ENCODE measurements around the gene ELAVL1.

- TF ChIP-seq MXI1 (IDR thresholded peaks at IDR 0.05; ENCODE audit: low read depth, low read length) (no peak), CREM (IDR thresholded peaks at IDR 0.05; ENCODE audit: low read depth) (no peak), REST (IDR thresholded peaks at IDR 0.05; ENCODE audit: borderline replicate concordance) (no peak), REST (CRISPR knock-in tag; IDR thresholded peaks at IDR 0.05; ENCODE audit: low read depth) (no peak), ZBTB8A (IDR thresholded peaks at IDR 0.05; ENCODE audit: partially characterized antibody) (no peak), FOXJ3 (CRISPR knock-in tag; IDR thresholded peaks at IDR 0.05) (no peak), MAFF (IDR thresholded peaks at IDR 0.05; ENCODE audit: low read length) (no peak)
- TF ChIP-seq, protein P1, sequence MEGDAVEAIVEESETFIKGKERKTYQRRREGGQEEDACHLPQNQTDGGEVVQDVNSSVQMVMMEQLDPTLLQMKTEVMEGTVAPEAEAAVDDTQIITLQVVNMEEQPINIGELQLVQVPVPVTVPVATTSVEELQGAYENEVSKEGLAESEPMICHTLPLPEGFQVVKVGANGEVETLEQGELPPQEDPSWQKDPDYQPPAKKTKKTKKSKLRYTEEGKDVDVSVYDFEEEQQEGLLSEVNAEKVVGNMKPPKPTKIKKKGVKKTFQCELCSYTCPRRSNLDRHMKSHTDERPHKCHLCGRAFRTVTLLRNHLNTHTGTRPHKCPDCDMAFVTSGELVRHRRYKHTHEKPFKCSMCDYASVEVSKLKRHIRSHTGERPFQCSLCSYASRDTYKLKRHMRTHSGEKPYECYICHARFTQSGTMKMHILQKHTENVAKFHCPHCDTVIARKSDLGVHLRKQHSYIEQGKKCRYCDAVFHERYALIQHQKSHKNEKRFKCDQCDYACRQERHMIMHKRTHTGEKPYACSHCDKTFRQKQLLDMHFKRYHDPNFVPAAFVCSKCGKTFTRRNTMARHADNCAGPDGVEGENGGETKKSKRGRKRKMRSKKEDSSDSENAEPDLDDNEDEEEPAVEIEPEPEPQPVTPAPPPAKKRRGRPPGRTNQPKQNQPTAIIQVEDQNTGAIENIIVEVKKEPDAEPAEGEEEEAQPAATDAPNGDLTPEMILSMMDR (IDR thresholded peaks at IDR 0.05 in 2 of 3, conservative IDR thresholded peaks at IDR 0.05 in 1 of 3; ENCODE audit: insufficient read depth in 2 of 3, low read depth in 1 of 3, low read length in 3 of 3), result no peak
- TF ChIP-seq, protein P2, sequence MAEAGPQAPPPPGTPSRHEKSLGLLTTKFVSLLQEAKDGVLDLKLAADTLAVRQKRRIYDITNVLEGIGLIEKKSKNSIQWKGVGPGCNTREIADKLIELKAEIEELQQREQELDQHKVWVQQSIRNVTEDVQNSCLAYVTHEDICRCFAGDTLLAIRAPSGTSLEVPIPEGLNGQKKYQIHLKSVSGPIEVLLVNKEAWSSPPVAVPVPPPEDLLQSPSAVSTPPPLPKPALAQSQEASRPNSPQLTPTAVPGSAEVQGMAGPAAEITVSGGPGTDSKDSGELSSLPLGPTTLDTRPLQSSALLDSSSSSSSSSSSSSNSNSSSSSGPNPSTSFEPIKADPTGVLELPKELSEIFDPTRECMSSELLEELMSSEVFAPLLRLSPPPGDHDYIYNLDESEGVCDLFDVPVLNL (CRISPR knock-in tag; IDR thresholded peaks at IDR 0.05; ENCODE audit: low read depth), result no peak
These were observed 48.7 kb upstream of the ELAVL1 start for GRCh38 chr19:8054169-8054568.
